GM23338 (cell line): ENCODE results near the gene PGPEP1. TPM values are rescaled to one million over a fixed set of nuclear protein-coding genes. Genes with fewer than 3 reads are reported as not detected.

Source experiments
- ATAC-seq: fragments of 200-7000 bp; cut with Tn5 transposase; 3 replicates; pipeline ENCODE4 v1.9.1; 2020
- DNase-seq: peaks from one replicate; pipeline ENCODE4 v3.0.0-alpha.2; 2015; ENCODE audit warnings: low spot score
- H2AFZ ChIP-seq: fragments of 200-600 bp; sonication (generic); 2 replicates; pipeline ENCODE4 v1.8.0; 2016; ENCODE audit warnings: antibody characterized with exemption, mild to moderate bottlenecking, moderate library complexity
- H3F3A ChIP-seq: fragments of 200-600 bp; sonication (generic); replicated peaks from 2 replicates; pipeline ENCODE4 v1.8.0; 2017; ENCODE audit warnings: antibody characterized with exemption, mixed run types, low read depth
- H3K27ac ChIP-seq: fragments of 200-600 bp; sonication (generic); 2 replicates; pipeline ENCODE4 v1.6.1; 2016; ENCODE audit warnings: low read depth
- H3K27me3 ChIP-seq: fragments of 200-600 bp; sonication (generic); 2 replicates; pipeline ENCODE4 v1.8.0; 2016; ENCODE audit warnings: mild to moderate bottlenecking, mixed run types, moderate library complexity; ENCODE audit not compliant: insufficient read depth
- H3K36me3 ChIP-seq: fragments of 200-600 bp; sonication (generic); 2 replicates; pipeline ENCODE4 v1.8.0; 2016; ENCODE audit warnings: mild to moderate bottlenecking; ENCODE audit not compliant: insufficient read depth
- H3K4me1 ChIP-seq: fragments of 200-600 bp; sonication (generic); 2 replicates; pipeline ENCODE4 v1.8.0; 2016; ENCODE audit warnings: mild to moderate bottlenecking, moderate library complexity; ENCODE audit not compliant: insufficient read depth
- H3K4me2 ChIP-seq: fragments of 200-600 bp; sonication (generic); 2 replicates; pipeline ENCODE4 v1.7.1; 2017; ENCODE audit warnings: mixed run types
- H3K4me3 ChIP-seq: fragments of 200-600 bp; sonication (generic); 2 replicates; pipeline ENCODE4 v1.6.1; 2016; ENCODE audit warnings: mixed run types
- H3K79me2 ChIP-seq: fragments of 200-600 bp; sonication (generic); replicated peaks from 2 replicates; pipeline ENCODE4 v1.8.0; 2017; ENCODE audit warnings: mild to moderate bottlenecking; ENCODE audit not compliant: insufficient read depth
- H3K9me2 ChIP-seq: fragments of 200-600 bp; sonication (generic); 2 replicates; pipeline ENCODE4 v1.8.0; 2017; ENCODE audit not compliant: insufficient read depth
- H4K20me1 ChIP-seq: fragments of 200-600 bp; sonication (generic); replicated peaks from 2 replicates; pipeline ENCODE4 v1.8.0; 2017; ENCODE audit warnings: mild to moderate bottlenecking; ENCODE audit not compliant: insufficient read depth
- H3K27ac Mint-ChIP-seq: 2 replicates; pipeline ENCODE4 v1.8.0; 2020; ENCODE audit warnings: inconsistent platforms, mild to moderate bottlenecking, moderate library complexity, mixed read lengths
- H3K27me3 Mint-ChIP-seq: 3 replicates; pipeline ENCODE4 v1.8.0; 2022; ENCODE audit warnings: low read depth, mild to moderate bottlenecking, moderate library complexity, mixed read lengths, inconsistent platforms; ENCODE audit not compliant: insufficient read depth, poor library complexity
- H3K36me3 Mint-ChIP-seq: 3 replicates; pipeline ENCODE4 v1.8.0; 2021; ENCODE audit warnings: low read depth, mild to moderate bottlenecking, inconsistent platforms, moderate library complexity, mixed read lengths
- H3K4me1 Mint-ChIP-seq: 3 replicates; pipeline ENCODE4 v1.8.0; 2020; ENCODE audit warnings: mild to moderate bottlenecking, inconsistent platforms, mixed read lengths
- H3K4me3 Mint-ChIP-seq: 3 replicates; pipeline ENCODE4 v1.8.0; 2021; ENCODE audit warnings: moderate library complexity, mild to moderate bottlenecking, inconsistent platforms, mixed read lengths
- H3K9me3 Mint-ChIP-seq: 3 replicates; pipeline ENCODE4 v1.8.0; 2020; ENCODE audit warnings: moderate library complexity, mild to moderate bottlenecking, inconsistent platforms, mixed read lengths
- CREB1 ChIP-seq: fragments of 250-450 bp; sonication (Bioruptor Pico); IDR thresholded peaks from 2 replicates; pipeline ENCODE4 v1.5.0; 2020; ENCODE audit warnings: low read depth, mild to moderate bottlenecking, moderate library complexity
- EZH2 ChIP-seq: fragments of 200-600 bp; sonication (generic); IDR thresholded peaks from one replicate; pipeline ENCODE4 v1.8.0; 2017; ENCODE audit warnings: antibody characterized with exemption, mild to moderate bottlenecking, low read depth; ENCODE audit not compliant: unreplicated experiment
- EZH2phosphoT487 ChIP-seq: fragments of 200-600 bp; sonication (generic); IDR thresholded peaks from one replicate; pipeline ENCODE4 v1.8.1; 2018; ENCODE audit warnings: antibody characterized with exemption; ENCODE audit not compliant: unreplicated experiment
- NANOG ChIP-seq: IDR thresholded peaks from 2 replicates; pipeline ENCODE4 v1.6.1; 2016; ENCODE audit warnings: antibody characterized with exemption, borderline replicate concordance
- POLR2AphosphoS5 ChIP-seq: IDR thresholded peaks from 2 replicates; pipeline ENCODE4 v1.6.1; 2016; ENCODE audit warnings: antibody characterized with exemption, low read depth
- STAT1 ChIP-seq: IDR thresholded peaks from one replicate; pipeline ENCODE4 v1.6.1; 2016; ENCODE audit warnings: antibody characterized with exemption; ENCODE audit not compliant: unreplicated experiment
- ZNF331 ChIP-seq: fragments of 250-450 bp; sonication (Bioruptor Pico); IDR thresholded peaks from 2 replicates; pipeline ENCODE4 v1.5.0; 2020; ENCODE audit warnings: low read depth, mild to moderate bottlenecking, moderate library complexity
- ZNF462 ChIP-seq: fragments of 250-450 bp; sonication (Bioruptor Pico); IDR thresholded peaks from 2 replicates; pipeline ENCODE4 v1.5.0; 2020; ENCODE audit warnings: mild to moderate bottlenecking, moderate library complexity
- polyA plus RNA-seq: library from polyadenylated mRNA; unstranded; fragments of >200 nt; fragmentation: Nextera tagmentation; extraction: Ambion mirVana; gene quantifications from 2 replicates; pipeline ENCODE4 v1.2.1, GENCODE V29; 2016
- total RNA-seq: library from RNA; depleted of rRNA; stranded (reverse); fragments of >200 nt; shearing (Covaris generic); gene quantifications from 2 replicates; pipeline ENCODE4 v1.2.3, GENCODE V29; 2014
- TF ChIP-seq, protein P1 (sequence below), 2 experiments: fragments of 200-600 bp in 1 of 2; sonication (generic) in 1 of 2; conservative IDR thresholded peaks; 2 replicates each; pipeline versions ENCODE4 v1.5.1 to v1.6.1; 2016 to 2017; ENCODE audit warnings: antibody characterized with exemption in 2 of 2, low read depth in 2 of 2, mild to moderate bottlenecking in 2 of 2, moderate library complexity in 1 of 2
- TF ChIP-seq, protein P2 (sequence below): IDR thresholded peaks from one replicate; pipeline ENCODE4 v1.6.1; 2018; ENCODE audit warnings: antibody characterized with exemption; ENCODE audit not compliant: unreplicated experiment

Gene PGPEP1
- total and polyA plus RNA-seq, 2 experiments from 2014 or later = 15.5 to 18.9 TPM

- H3K27ac Mint-ChIP-seq = no peak overlapping the region; the same call in 1 of the 2 replicates
These were observed 30.1 kb upstream of the PGPEP1 start for GRCh38 chr19:18310118-18310909.

More at GRCh38 chr19:18310118-18310909, 30.1 kb upstream of the PGPEP1 start:
- no peak overlapping the region for H3K4me3 Mint-ChIP-seq
- no peak for TF ChIP-seq ZNF462 (CRISPR knock-in tag)
- TF ChIP-seq STAT1 = no peak
- TF ChIP-seq EZH2 = no peak
- TF ChIP-seq, protein P1, sequence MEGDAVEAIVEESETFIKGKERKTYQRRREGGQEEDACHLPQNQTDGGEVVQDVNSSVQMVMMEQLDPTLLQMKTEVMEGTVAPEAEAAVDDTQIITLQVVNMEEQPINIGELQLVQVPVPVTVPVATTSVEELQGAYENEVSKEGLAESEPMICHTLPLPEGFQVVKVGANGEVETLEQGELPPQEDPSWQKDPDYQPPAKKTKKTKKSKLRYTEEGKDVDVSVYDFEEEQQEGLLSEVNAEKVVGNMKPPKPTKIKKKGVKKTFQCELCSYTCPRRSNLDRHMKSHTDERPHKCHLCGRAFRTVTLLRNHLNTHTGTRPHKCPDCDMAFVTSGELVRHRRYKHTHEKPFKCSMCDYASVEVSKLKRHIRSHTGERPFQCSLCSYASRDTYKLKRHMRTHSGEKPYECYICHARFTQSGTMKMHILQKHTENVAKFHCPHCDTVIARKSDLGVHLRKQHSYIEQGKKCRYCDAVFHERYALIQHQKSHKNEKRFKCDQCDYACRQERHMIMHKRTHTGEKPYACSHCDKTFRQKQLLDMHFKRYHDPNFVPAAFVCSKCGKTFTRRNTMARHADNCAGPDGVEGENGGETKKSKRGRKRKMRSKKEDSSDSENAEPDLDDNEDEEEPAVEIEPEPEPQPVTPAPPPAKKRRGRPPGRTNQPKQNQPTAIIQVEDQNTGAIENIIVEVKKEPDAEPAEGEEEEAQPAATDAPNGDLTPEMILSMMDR (conservative IDR thresholded peaks at IDR 0.05; ENCODE audit: low read depth in 2 of 2) = no peak
- TF ChIP-seq EZH2phosphoT487 = no peak
- TF ChIP-seq POLR2AphosphoS5 = no peak
- TF ChIP-seq NANOG = no peak
- TF ChIP-seq, protein P2, sequence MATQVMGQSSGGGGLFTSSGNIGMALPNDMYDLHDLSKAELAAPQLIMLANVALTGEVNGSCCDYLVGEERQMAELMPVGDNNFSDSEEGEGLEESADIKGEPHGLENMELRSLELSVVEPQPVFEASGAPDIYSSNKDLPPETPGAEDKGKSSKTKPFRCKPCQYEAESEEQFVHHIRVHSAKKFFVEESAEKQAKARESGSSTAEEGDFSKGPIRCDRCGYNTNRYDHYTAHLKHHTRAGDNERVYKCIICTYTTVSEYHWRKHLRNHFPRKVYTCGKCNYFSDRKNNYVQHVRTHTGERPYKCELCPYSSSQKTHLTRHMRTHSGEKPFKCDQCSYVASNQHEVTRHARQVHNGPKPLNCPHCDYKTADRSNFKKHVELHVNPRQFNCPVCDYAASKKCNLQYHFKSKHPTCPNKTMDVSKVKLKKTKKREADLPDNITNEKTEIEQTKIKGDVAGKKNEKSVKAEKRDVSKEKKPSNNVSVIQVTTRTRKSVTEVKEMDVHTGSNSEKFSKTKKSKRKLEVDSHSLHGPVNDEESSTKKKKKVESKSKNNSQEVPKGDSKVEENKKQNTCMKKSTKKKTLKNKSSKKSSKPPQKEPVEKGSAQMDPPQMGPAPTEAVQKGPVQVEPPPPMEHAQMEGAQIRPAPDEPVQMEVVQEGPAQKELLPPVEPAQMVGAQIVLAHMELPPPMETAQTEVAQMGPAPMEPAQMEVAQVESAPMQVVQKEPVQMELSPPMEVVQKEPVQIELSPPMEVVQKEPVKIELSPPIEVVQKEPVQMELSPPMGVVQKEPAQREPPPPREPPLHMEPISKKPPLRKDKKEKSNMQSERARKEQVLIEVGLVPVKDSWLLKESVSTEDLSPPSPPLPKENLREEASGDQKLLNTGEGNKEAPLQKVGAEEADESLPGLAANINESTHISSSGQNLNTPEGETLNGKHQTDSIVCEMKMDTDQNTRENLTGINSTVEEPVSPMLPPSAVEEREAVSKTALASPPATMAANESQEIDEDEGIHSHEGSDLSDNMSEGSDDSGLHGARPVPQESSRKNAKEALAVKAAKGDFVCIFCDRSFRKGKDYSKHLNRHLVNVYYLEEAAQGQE = no peak
- no peak for TF ChIP-seq ZNF331 (CRISPR knock-in tag)
- no peak for TF ChIP-seq CREB1
- H3K4me2 ChIP-seq = no peak overlapping the region
- peaks cover 18% of the 10 kb centered on the region for H3F3A ChIP-seq
- H2AFZ ChIP-seq = no peak overlapping the region
- no peaks in the 10 kb centered on the region for H3K27me3 ChIP-seq
- H3K27me3 Mint-ChIP-seq = peaks cover 12% of the 10 kb centered on the region
- ATAC-seq = no peak
- 0 out of 2 replicates have a peak, but pooled peaks cover 8% of the 10 kb centered on the region for H3K79me2 ChIP-seq
- peaks cover 11% of the 10 kb centered on the region for H3K4me1 ChIP-seq
- no peak for DNase-seq
- H3K9me3 Mint-ChIP-seq = no peaks in the 10 kb centered on the region
- H3K4me1 Mint-ChIP-seq = peaks cover 14% of the 10 kb centered on the region
- peaks cover 4% of the 10 kb centered on the region for H4K20me1 ChIP-seq
- 0 out of 2 replicates have a peak overlapping the region, but pooled peaks have one; percentile 26 for H3K27ac ChIP-seq
- H3K9me2 ChIP-seq = no peaks in the 10 kb centered on the region
- H3K36me3 ChIP-seq = peaks cover 17% of the 10 kb centered on the region; the same call in 1 of the 2 replicates
- H3K4me3 ChIP-seq = no peak overlapping the region
- peaks cover 56% of the 10 kb centered on the region for H3K36me3 Mint-ChIP-seq
